ENCODE data around the gene TBC1D9B. TPM values are rescaled to one million over a fixed set of nuclear protein-coding genes. Genes with fewer than 3 reads are reported as not detected.

TBC1D9B gene
- 50.4 and 53.8 TPM in 2 replicates for total RNA-seq

DNA sequence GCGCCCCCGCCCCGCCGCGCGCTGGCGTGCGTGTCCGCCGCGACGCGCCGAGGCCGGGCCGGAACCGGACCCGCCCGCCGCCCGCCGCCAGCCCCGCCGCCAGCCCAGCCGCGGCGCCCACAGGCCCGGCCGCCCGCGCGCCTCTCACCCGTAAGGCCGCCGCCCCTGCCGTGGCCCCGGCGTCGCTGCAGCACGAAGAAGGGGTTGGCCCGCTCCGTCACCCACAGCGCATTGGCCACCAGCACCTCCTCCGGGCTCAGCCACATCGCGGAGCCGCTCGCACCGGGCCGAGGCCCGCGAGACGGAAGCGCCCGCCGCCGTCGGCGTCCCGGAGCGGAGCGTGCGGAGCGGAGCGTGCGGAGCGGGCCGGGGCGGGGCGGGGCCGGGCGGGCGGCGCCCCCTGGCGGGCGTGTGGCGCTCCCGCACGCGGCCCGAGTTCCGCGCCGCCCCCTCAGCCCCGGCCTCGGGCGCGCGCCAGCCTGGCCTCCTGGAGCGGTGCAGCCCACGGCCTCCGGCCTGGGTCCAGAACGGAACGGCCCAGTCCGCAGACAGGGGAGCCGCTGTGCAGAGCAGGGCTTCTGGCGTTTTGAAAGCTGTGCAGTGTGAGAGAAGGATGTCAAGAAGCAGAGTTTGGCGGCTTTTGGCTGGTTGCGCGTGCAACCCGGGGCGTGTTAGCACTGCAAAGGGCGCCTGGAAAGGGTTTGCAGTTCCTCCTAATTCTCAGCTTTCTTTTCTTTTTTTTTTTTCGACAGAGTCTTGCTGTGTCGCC lies at the start of gene TBC1D9B:
TBC1D9B (minus strand) TSS at position 342 of the 769 bp plus-strand sequence; CDS start at position 266, 76 bp downstream.

DNA sequence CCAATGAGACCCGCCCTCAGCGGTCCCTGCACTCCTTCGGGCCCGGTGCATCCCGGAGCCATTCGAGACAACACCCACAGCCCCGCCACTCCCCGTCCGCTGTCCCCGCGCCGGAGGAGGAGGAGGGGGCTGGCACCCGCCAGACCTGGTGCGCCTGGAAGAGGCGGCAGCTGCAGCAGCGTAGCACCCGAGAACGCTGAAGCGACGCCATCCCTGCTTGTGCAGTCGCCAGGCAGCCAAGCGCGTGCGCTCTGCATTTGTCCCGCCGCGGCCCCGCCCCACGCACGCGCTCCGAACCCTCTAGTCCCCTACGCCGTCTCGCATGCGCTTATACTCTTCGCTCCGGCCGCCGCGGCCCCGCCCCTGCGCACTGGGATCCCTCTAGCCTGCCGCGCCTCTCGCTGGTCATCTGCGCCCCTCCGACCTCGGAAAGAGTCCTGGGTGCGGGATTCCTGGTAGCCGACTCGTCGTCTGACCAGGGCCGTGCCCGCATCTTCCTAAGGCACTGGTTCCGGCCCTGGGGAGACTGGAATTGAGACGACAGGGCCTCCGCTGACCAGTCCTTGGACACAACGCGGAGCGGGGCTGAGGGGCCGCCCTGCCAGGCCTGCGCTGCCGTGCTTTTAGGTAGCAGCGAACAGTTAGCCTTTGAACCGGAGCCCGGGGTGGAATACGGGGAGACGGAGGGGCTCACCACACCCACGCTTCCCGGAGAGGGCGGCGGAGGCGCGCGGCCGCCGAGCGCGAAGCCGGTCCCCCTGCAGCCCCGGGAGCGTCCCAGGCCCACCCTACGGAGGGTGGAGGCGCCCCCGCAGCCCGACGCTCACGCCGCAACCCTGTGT lies 48.9 kb downstream of the TBC1D9B start, which contains the start of gene MRNIP:
MRNIP (minus strand) TSS at position 232 of the 842 bp plus-strand sequence; CDS start at position 211, 21 bp downstream.

DNA sequence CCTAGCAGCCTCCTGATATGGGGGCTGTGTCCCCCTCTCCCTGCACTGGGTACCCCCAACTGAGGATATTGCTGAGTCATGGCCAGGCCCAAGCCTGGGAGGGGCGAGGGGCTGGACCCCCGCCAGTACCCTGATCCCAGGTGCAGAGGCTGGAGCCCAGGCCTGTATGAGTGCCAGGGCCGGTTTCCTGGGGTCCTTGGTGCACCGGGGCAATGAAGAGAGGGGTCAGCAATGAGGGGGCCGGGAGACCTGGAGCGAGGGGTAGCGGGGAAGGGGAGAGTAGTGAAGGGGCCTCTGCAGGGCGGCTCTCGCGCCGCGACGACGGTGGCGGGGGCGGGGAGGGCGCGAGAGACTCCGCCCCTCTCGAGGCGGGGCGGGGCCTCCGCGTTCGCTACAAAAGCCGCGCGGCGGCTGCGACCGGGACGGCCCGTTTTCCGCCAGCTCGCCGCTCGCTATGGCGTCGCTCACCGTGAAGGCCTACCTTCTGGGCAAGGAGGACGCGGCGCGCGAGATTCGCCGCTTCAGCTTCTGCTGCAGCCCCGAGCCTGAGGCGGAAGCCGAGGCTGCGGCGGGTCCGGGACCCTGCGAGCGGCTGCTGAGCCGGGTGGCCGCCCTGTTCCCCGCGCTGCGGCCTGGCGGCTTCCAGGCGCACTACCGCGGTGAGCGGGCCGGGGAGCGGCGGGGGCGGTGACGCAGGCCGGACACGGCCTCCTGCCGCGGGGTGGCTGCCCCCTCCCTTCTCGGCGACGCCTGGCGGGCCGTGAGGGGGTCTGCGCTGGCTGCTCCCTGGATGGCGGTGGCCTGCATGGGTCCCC lies 87.0 kb downstream of the TBC1D9B start, which contains the start of gene SQSTM1:
SQSTM1 (plus strand) TSS at position 423 of the 815 bp plus-strand sequence; CDS start at position 455, 32 bp downstream.

Other genes with a start within 250 kb of the TBC1D9B start
- gene CBY3, start 226.9 kb downstream of the TBC1D9B start, total RNA-seq, result 0.12 TPM in 1 of 2 replicates, not detected in the other
- gene CANX, start 208.9 kb downstream of the TBC1D9B start, total RNA-seq, result 907 and 914 TPM in 2 replicates
- gene MAML1, start 175.1 kb downstream of the TBC1D9B start, total RNA-seq, result 4.4 and 6.7 TPM in 2 replicates
- gene LTC4S, start 113.9 kb downstream of the TBC1D9B start, total RNA-seq, result 6.1 and 6.6 TPM in 2 replicates
- 210 and 239 TPM in 2 replicates for gene MGAT4B, start 101.0 kb downstream of the TBC1D9B start, total RNA-seq
- 620 and 903 TPM in 2 replicates for gene SQSTM1, start 87.0 kb downstream of the TBC1D9B start, total RNA-seq
- 9.9 and 11.5 TPM in 2 replicates for gene MRNIP, start 49.1 kb downstream of the TBC1D9B start, total RNA-seq
- gene RNF130, start 163.9 kb upstream of the TBC1D9B start, total RNA-seq, result 18.9 and 24.2 TPM in 2 replicates

All from aortic smooth muscle cell (primary cell).